ENCODE measurements around the gene KIAA0825.

DNA sequence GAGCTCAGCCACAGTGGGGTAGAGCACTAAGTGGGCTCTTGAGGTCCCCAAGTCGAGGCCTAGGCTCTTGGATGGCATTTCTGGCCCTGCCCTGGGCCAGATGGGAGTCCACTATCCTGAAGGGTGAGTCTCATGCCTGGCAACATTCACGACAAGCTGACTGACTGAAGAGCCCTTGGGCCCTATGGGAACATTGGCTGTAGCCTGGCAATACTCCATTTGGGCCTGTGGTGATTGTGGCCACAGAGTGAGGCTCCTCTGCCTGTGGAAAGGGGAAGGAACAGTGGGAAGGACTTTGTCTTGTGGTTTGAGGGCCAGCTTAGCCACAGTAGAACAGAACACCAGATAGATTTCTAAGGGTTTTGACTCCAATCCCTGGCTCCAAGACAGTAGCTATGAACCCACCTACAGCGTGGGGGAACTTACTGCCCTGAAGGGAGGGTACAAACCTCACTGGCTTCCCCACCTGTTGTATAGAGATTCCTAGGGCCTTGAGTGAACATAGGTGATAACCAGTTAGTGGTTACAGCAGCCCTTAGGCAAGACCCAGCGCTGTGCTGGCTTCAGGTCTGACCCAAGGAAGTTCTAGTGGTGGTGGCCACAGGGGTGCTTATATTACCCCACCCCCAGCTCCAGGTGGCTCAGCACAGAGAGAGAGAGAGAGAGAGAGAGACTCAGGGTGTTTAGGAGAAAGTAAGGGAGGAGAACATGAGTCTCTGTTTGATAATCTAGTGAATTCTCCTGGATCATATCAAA is 72.4 kb downstream of the KIAA0825 start:
- TF ChIP-seq CTCF (IDR thresholded peaks at IDR 0.05) (no peak), POLR2AphosphoS5 (IDR thresholded peaks at IDR 0.05; ENCODE audit: low read depth, low read length) (no peak), TCF7L2 (IDR thresholded peaks at IDR 0.05; ENCODE audit: low read depth, low read length) (no peak)

All from Panc1 (cell line).